AG04449 (cell line): ENCODE data around the gene HOXA7.
A peak's percentile ranks its signal among the peaks of the same experiment; 100 is the strongest.

ENCODE experiments used
- CTCF ChIA-PET: fragments of 350-600 bp; formaldehyde crosslinking; extraction: SDS; loops from one replicate; lab custom pipeline; 2021; ENCODE audit warnings: antibody characterized with exemption; lab: Yijun Ruan, JAX
- POLR2A ChIA-PET: fragments of 400-600, 350-600 bp; formaldehyde crosslinking; extraction: SDS; loops from one replicate; lab custom pipeline; 2020; ENCODE audit warnings: antibody characterized with exemption, inconsistent platforms; lab: Yijun Ruan, JAX
- DNase-seq: peaks from one replicate; pipeline ENCODE4 v3.0.0-alpha.2; 2010; ENCODE audit warnings: low read depth, low spot score
- H3K4me3 ChIP-seq: 2 replicates; pipeline ENCODE4 v1.5.1; 2011; ENCODE audit warnings: low read depth, mild to moderate bottlenecking, control low read depth, low read length
- CTCF ChIP-seq: IDR thresholded peaks from one replicate; pipeline ENCODE4 v1.5.1; 2011; ENCODE audit warnings: mild to moderate bottlenecking, moderate library complexity, low read length, control low read depth, inconsistent platforms; ENCODE audit not compliant: insufficient read depth; ENCODE audit errors: missing control alignments

Gene HOXA7

DNA sequence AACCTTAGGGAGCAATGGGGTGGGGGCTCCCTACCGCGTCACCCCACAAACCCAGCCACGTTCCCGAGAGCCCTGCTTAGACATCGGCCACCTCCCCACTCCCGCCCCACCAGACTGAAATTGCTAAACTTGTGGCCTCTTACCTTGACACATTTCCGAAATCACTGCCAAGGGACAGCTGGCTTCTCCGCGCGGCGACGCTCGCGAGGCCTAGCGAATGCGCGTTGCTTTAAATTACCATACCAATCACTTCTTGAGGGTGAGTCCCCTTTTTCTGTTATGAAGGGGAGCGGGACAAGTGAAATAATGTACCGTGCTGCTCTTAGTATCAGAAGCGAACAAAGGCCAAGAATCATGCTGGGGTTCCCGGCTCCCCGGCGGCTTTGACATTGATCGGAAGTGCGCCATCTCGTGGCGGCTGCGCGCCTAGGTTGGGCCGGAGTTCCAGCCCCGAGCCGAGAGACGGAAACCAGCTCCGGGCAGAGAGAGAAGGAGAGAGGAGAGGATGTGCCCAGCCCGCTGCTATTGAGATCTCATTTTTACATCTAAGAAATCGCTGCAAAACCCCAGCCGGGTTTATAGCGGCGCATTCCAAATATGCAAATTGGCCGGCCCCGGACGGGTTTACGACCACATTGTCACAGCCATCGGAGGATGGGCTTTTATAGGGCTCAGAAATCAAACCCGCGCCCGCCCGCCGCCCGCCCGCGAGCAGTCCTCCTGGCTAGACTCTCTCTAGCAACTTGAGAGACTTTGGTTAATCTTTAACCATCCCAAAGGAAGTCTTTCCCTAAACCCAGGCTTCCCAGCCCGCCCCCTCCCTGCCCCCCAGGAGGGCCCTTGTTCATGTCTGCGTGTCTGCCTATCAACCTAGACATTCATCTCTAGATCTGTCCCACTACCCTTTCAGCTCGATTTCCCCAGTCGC lies 23.3 kb upstream of the HOXA7 start:
- ChIA-PET CTCF (interaction anchor here (0.6 to 9.5 kb wide), 27 partner anchors 8 to 1287 kb away, joined by 3 to 117 read pairs (median 4); partner anchors contain the start of genes HOXA3, HOXA7 and HOXA9), POLR2A (interaction anchor here (1.1 to 4.8 kb wide), 5 partner anchors 10 to 1323 kb away, joined by 4 to 53 read pairs (median 10); partner anchors contain the start of gene HOXA9)
- DNase-seq, result no peak
- peak overlapping the region; percentile 75 for H3K4me3 ChIP-seq
- peak; percentile 97 for TF ChIP-seq CTCF

GRCh38 chr7:27179030-27179429 lies 22.6 kb upstream of the HOXA7 start:
- TF ChIP-seq CTCF, result no peak
- ChIA-PET POLR2A (interaction anchor here (0.7 to 4.8 kb wide), 6 partner anchors 10 to 1322 kb away, joined by 4 to 53 read pairs (median 8); partner anchors contain the start of gene HOXA9), CTCF (interaction anchor here (0.8 to 9.5 kb wide), 25 partner anchors 9 to 1286 kb away, joined by 3 to 117 read pairs (median 4); partner anchors contain the start of genes HOXA3, HOXA7 and HOXA9)
- DNase-seq, result no peak
- H3K4me3 ChIP-seq, result peak overlapping the region; percentile 75

DNA sequence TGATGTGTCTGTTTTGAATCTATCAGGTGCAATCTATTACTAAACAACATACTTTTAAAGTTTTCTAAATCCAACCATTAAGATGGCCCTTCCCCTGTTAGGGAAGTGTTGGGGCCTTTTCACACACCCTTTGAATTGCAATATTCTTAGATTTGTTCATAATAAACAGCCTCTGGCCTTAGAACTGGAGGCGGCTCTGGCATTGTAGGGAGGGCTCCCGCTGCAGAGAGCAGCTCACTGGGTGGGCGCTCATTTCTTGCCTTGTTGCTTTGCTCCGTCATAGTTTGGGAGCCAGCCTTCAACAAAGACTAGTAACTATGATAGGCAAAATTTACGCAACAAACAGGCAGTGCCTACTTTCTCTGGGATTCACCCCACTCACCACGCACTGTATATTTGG lies 21.9 kb upstream of the HOXA7 start:
- no peak for DNase-seq
- peak overlapping the region; percentile 75 for H3K4me3 ChIP-seq
- ChIA-PET CTCF (interaction anchor here (1.1 to 9.5 kb wide), 11 partner anchors 9 to 1286 kb away, joined by 3 to 117 read pairs (median 5); partner anchors contain the start of genes HOXA7 and HOXA9), POLR2A (interaction anchor here (0.7 to 4.8 kb wide), 5 partner anchors 9 to 1321 kb away, joined by 5 to 53 read pairs (median 10); partner anchors contain the start of gene HOXA9)
- TF ChIP-seq CTCF, result no peak

DNA sequence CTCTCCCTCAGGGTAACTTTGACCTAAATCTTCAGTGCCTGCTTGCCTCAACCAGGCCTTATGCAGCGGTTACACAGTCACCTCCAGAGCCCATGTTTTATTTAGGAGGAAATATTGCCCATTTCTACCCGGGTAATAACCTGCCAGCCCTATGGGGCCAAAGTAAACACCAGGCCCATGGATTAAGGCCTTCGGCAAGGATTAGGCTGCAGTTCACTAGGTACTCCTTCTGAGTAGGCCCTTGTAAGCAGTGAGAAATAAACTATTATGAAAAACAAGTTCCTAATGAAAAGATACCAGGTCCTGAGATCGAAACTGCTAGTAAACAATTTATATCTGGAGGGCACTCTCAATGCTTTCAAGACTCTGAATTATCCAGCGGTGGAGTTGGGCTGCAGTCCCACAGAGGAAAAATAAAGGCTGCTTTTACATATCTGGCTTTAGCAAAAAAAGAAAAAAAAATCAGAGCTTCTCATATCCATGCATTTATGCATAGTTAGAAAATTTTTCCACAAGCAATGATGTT lies 21.4 kb upstream of the HOXA7 start:
- peak overlapping the region; percentile 75 for H3K4me3 ChIP-seq
- no peak for DNase-seq
- no peak for TF ChIP-seq CTCF
- CTCF ChIA-PET, result interaction anchor here (1.1 to 9.5 kb wide), 6 partner anchors 8 to 1285 kb away, joined by 4 to 117 read pairs (median 10); partner anchors contain the start of gene HOXA9
- POLR2A ChIA-PET, result interaction anchor here (1.4 to 4.8 kb wide), 2 partner anchors 8 to 1321 kb away, joined by 6 to 53 read pairs; no protein-coding TSS in a partner anchor

DNA sequence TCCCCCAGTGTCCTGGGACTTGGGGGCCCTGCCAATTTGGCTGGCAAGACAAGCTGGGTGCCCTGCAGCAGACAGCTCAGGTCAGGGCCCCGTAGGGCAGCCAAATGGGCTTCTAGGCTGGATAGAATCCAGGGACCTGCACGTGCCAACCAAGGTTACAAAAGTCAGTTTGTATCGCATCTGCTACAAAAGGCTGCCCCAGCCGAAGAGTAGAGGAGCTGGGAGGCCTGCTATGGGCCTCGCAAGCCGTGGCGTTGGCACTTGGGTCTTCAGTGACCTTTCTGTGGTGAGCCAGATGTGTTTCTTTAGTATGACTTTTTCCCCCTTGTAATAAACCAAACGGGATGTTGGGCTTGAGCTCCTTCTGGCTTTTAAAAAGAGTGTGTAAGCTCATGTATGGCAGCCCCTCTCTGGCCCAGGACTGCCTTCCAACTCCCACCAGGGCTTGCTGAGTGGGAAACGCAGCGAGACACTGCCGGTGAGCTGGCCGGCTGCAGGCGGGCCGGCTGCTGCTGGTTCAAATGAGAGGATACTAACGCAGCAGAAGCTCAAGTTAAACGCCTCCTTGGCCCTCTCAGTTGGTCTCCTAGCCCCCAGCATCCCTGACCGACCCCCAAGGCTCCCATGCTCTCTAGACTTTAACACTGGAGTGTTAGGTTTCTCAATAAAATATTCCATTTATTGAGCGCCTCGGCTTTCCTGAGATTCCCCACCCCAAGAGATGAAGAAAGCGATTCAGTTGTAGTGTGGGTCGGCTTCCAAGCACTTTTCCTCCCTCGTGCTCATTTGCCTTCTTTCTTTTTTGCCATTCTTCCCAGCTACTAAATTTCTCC lies 20.7 kb upstream of the HOXA7 start:
- H3K4me3 ChIP-seq, result peak overlapping the region; percentile 75
- CTCF ChIA-PET, result interaction anchor here (0.9 to 9.5 kb wide), 6 partner anchors 8 to 1284 kb away, joined by 4 to 117 read pairs (median 8); partner anchors contain the start of gene HOXA9
- TF ChIP-seq CTCF, result no peak
- DNase-seq, result no peak
- POLR2A ChIA-PET, result interaction anchor here (2.2 to 4.8 kb wide), 2 partner anchors 8 to 11 kb away, joined by 13 to 53 read pairs; partner anchors contain the start of gene HOXA9
